Hypothalamus (tissue), 51 donors: ENCODE results near the gene SARS1.
"Not testable (repeated sequence)": the region's sequence is repeated elsewhere in the genome, so short reads cannot be mapped to it uniquely, and the experiment has no call there.

Source experiments
- DNase-seq, 51 donors: peaks; one replicate each; lab custom pipeline; 2025; lab: John Stamatoyannopoulos, UW

Gene SARS1

GRCh38 chr1:109213824-109214693, at the start of gene SARS1:
Gene SARS1, plus strand, starts transcription at chr1:109213918. Its CDS starts 75 bp downstream, at chr1:109213993.
- DNase-seq, result peak; percentile 49 to 97 (median 83)

GRCh38 chr1:109164538-109164937, 49.2 kb upstream of the SARS1 start:
- DNase-seq, result no peak

- DNase-seq, result no peak
Measured at GRCh38 chr1:109167001-109167506, 46.7 kb upstream of the SARS1 start.

- no peak for DNase-seq
Measured at GRCh38 chr1:109170035-109170764, 43.5 kb upstream of the SARS1 start.

GRCh38 chr1:109171646-109172045, 42.1 kb upstream of the SARS1 start:
- no peak for DNase-seq

GRCh38 chr1:109176349-109176748, 37.4 kb upstream of the SARS1 start:
- not testable (repeated sequence) for DNase-seq

GRCh38 chr1:109180715-109181084, 33.0 kb upstream of the SARS1 start:
- DNase-seq, result not testable (repeated sequence)

- no peak for DNase-seq
Measured at GRCh38 chr1:109181085-109181806, 32.5 kb upstream of the SARS1 start.

GRCh38 chr1:109181807-109182163, 31.9 kb upstream of the SARS1 start:
- no peak for DNase-seq

- no peak for DNase-seq
Measured at GRCh38 chr1:109183058-109183738, 30.5 kb upstream of the SARS1 start.

- no peak for DNase-seq
Measured at GRCh38 chr1:109184687-109185086, 29.0 kb upstream of the SARS1 start.

- DNase-seq, result no peak
Measured at GRCh38 chr1:109185357-109185756, 28.4 kb upstream of the SARS1 start.

- peak in 2 of 51 donors; percentile 15 to 41 for DNase-seq
Measured at GRCh38 chr1:109185990-109186732, 27.6 kb upstream of the SARS1 start.

GRCh38 chr1:109186733-109187086, 27.0 kb upstream of the SARS1 start:
- DNase-seq, result peak in 28 of 51 donors; percentile 7 to 63 (median 28)

- no peak for DNase-seq
Measured at GRCh38 chr1:109187127-109187526, 26.6 kb upstream of the SARS1 start.

GRCh38 chr1:109188200-109188599, 25.5 kb upstream of the SARS1 start:
- DNase-seq, result no peak

- DNase-seq, result no peak
Measured at GRCh38 chr1:109188781-109189180, 24.9 kb upstream of the SARS1 start.

GRCh38 chr1:109190189-109190588, 23.5 kb upstream of the SARS1 start:
- DNase-seq, result no peak

GRCh38 chr1:109191377-109191776, 22.3 kb upstream of the SARS1 start:
- peak in 2 of 51 donors; percentile 1 to 7 for DNase-seq

- no peak for DNase-seq
Measured at GRCh38 chr1:109191891-109192290, 21.8 kb upstream of the SARS1 start.
